ENCODE results near the gene CHMP4A.
"Not testable (repeated sequence)": the region's sequence is repeated elsewhere in the genome, so short reads cannot be mapped to it uniquely, and the experiment has no call there.

The CHMP4A gene

GRCh38 chr14:24246765-24247212, 33.5 kb upstream of the CHMP4A start:
- DNase-seq: no peak

GRCh38 chr14:24245350-24245749, 32.1 kb upstream of the CHMP4A start:
- DNase-seq: not testable (repeated sequence)

GRCh38 chr14:24243336-24243836, 30.1 kb upstream of the CHMP4A start:
- no peak for DNase-seq

- peak; percentile 92 for DNase-seq
Measured at GRCh38 chr14:24241829-24242443, 28.6 kb upstream of the CHMP4A start.

- no peak for DNase-seq
Measured at GRCh38 chr14:24240110-24240918, 27.0 kb upstream of the CHMP4A start.

- no peak for DNase-seq
Measured at GRCh38 chr14:24238527-24239037, 25.3 kb upstream of the CHMP4A start.

GRCh38 chr14:24238123-24238522, 24.8 kb upstream of the CHMP4A start:
- DNase-seq: peak; percentile 40

GRCh38 chr14:24237463-24237955, 24.2 kb upstream of the CHMP4A start:
- no peak for DNase-seq

GRCh38 chr14:24236689-24237462, 23.6 kb upstream of the CHMP4A start:
- DNase-seq: no peak

GRCh38 chr14:24235804-24236688, 22.8 kb upstream of the CHMP4A start:
- no peak for DNase-seq

- no peak for DNase-seq
Measured at GRCh38 chr14:24234095-24235005, 21.1 kb upstream of the CHMP4A start.

- no peak for DNase-seq
Measured at GRCh38 chr14:24233538-24233866, 20.2 kb upstream of the CHMP4A start.

GRCh38 chr14:24232645-24233537, 19.6 kb upstream of the CHMP4A start, which contains the start of gene GMPR2:
GMPR2 (plus strand) TSS chr14:24232929; CDS start chr14:24233254, 325 bp downstream.
- DNase-seq: no peak

GRCh38 chr14:24232121-24232644, 18.9 kb upstream of the CHMP4A start, which contains the start of gene NEDD8:
NEDD8 (minus strand) TSS chr14:24232367; CDS start chr14:24232267, 100 bp downstream.
- DNase-seq: peak; percentile 84

GRCh38 chr14:24231263-24232120, 18.2 kb upstream of the CHMP4A start:
- no peak for DNase-seq

- no peak for DNase-seq
Measured at GRCh38 chr14:24228902-24229301, 15.6 kb upstream of the CHMP4A start.

GRCh38 chr14:24226473-24226872, 13.2 kb upstream of the CHMP4A start:
- DNase-seq: no peak

GRCh38 chr14:24224618-24225071, 11.4 kb upstream of the CHMP4A start:
- DNase-seq: no peak

Measured in activated CD8-positive, alpha-beta memory T cell treated with anti-CD3 and anti-CD28 coated beads, Interleukin-2, amount 50 U/mL, for 4 hours (primary cell).